ENCODE measurements around the gene RNH1. TPM values are rescaled to one million over a fixed set of nuclear protein-coding genes. Genes with fewer than 3 reads are reported as not detected.

RNH1 gene
- total RNA-seq, 1 experiment from 2014 or later = 59.4 TPM

GRCh38 chr11:516400-516799, 9.4 kb upstream of the RNH1 start:
- Histone ChIP-seq H3K4me2 (ENCODE audit: low read depth, low read length, poor library complexity, severe bottlenecking) (no peak overlapping the region), H3K79me2 (ENCODE audit: low read length) (no peaks in the 10 kb centered on the region), H3K27me3 (ENCODE audit: low read length) (no peaks in the 10 kb centered on the region), H3K4me3 (ENCODE audit: low read length) (no peak overlapping the region), H3K9me3 (ENCODE audit: low read length) (peaks cover 4% of the 10 kb centered on the region), H3K27ac (ENCODE audit: low read length) (no peak overlapping the region), H4K20me1 (ENCODE audit: insufficient read depth, low read depth, low read length) (no peaks in the 10 kb centered on the region), H3K36me3 (ENCODE audit: insufficient read depth, low read length) (no peaks in the 10 kb centered on the region), H3K9me2 (replicated peaks; ENCODE audit: insufficient read depth, low read length) (no peaks in the 10 kb centered on the region), H3K9ac (ENCODE audit: low read length) (no peak overlapping the region), H3K4me1 (ENCODE audit: low read length) (no peaks in the 10 kb centered on the region), H2AFZ (ENCODE audit: low read length) (no peak overlapping the region)
- no peak for DNase-seq

- Histone ChIP-seq H4K20me1 (ENCODE audit: insufficient read depth, low read depth, low read length) (no peaks in the 10 kb centered on the region), H3K9me2 (replicated peaks; ENCODE audit: insufficient read depth, low read length) (no peaks in the 10 kb centered on the region), H3K27ac (ENCODE audit: low read length) (no peak overlapping the region), H3K9me3 (ENCODE audit: low read length) (peaks cover 4% of the 10 kb centered on the region), H3K27me3 (ENCODE audit: low read length) (no peaks in the 10 kb centered on the region), H3K4me3 (ENCODE audit: low read length) (no peak overlapping the region), H3K4me1 (ENCODE audit: low read length) (no peaks in the 10 kb centered on the region), H3K36me3 (ENCODE audit: insufficient read depth, low read length) (no peaks in the 10 kb centered on the region), H3K9ac (ENCODE audit: low read length) (no peak overlapping the region), H2AFZ (ENCODE audit: low read length) (no peak overlapping the region), H3K4me2 (ENCODE audit: low read depth, low read length, poor library complexity, severe bottlenecking) (no peak overlapping the region), H3K79me2 (ENCODE audit: low read length) (no peaks in the 10 kb centered on the region)
- no peak for DNase-seq
Observed at GRCh38 chr11:515131-515530, 8.1 kb upstream of the RNH1 start.

GRCh38 chr11:514606-515005, 7.6 kb upstream of the RNH1 start:
- Histone ChIP-seq H3K36me3 (ENCODE audit: insufficient read depth, low read length) (no peaks in the 10 kb centered on the region), H3K27ac (ENCODE audit: low read length) (no peak overlapping the region), H3K4me2 (ENCODE audit: low read depth, low read length, poor library complexity, severe bottlenecking) (no peak overlapping the region), H3K27me3 (ENCODE audit: low read length) (no peaks in the 10 kb centered on the region), H3K9me2 (replicated peaks; ENCODE audit: insufficient read depth, low read length) (no peaks in the 10 kb centered on the region), H2AFZ (ENCODE audit: low read length) (no peak overlapping the region), H4K20me1 (ENCODE audit: insufficient read depth, low read depth, low read length) (no peaks in the 10 kb centered on the region), H3K9ac (ENCODE audit: low read length) (no peak overlapping the region), H3K4me1 (ENCODE audit: low read length) (no peaks in the 10 kb centered on the region), H3K9me3 (ENCODE audit: low read length) (peaks cover 4% of the 10 kb centered on the region), H3K4me3 (ENCODE audit: low read length) (no peak overlapping the region), H3K79me2 (ENCODE audit: low read length) (no peaks in the 10 kb centered on the region)
- DNase-seq = no peak

- no peak overlapping the region for H3K9ac ChIP-seq (ENCODE audit: low read length)
- H3K9me3 ChIP-seq (ENCODE audit: low read length) = peaks cover 4% of the 10 kb centered on the region
- no peak for DNase-seq
- H3K36me3 ChIP-seq (ENCODE audit: insufficient read depth, low read length) = no peaks in the 10 kb centered on the region
- H3K79me2 ChIP-seq (ENCODE audit: low read length) = no peaks in the 10 kb centered on the region
- H3K4me1 ChIP-seq (ENCODE audit: low read length) = no peaks in the 10 kb centered on the region
- no peak overlapping the region for H2AFZ ChIP-seq (ENCODE audit: low read length)
- H3K27ac ChIP-seq (ENCODE audit: low read length) = no peak overlapping the region
- no peaks in the 10 kb centered on the region for H4K20me1 ChIP-seq (ENCODE audit: insufficient read depth, low read depth, low read length)
- no peak overlapping the region for H3K4me3 ChIP-seq (ENCODE audit: low read length)
- H3K9me2 ChIP-seq (replicated peaks; ENCODE audit: insufficient read depth, low read length) = no peaks in the 10 kb centered on the region
- no peaks in the 10 kb centered on the region for H3K27me3 ChIP-seq (ENCODE audit: low read length)
- H3K4me2 ChIP-seq (ENCODE audit: low read depth, low read length, poor library complexity, severe bottlenecking) = no peak overlapping the region
Observed at GRCh38 chr11:512761-513595, 5.9 kb upstream of the RNH1 start.

- Histone ChIP-seq H3K4me2 (ENCODE audit: low read depth, low read length, poor library complexity, severe bottlenecking) (no peak overlapping the region), H3K9ac (ENCODE audit: low read length) (no peak overlapping the region), H3K4me1 (ENCODE audit: low read length) (peaks cover 26% of the 10 kb centered on the region), H3K9me2 (replicated peaks; ENCODE audit: insufficient read depth, low read length) (no peaks in the 10 kb centered on the region), H3K4me3 (ENCODE audit: low read length) (no peak overlapping the region), H4K20me1 (ENCODE audit: insufficient read depth, low read depth, low read length) (no peaks in the 10 kb centered on the region), H3K27ac (ENCODE audit: low read length) (no peak overlapping the region), H3K79me2 (ENCODE audit: low read length) (peaks cover 25% of the 10 kb centered on the region), H3K36me3 (ENCODE audit: insufficient read depth, low read length) (no peaks in the 10 kb centered on the region), H2AFZ (ENCODE audit: low read length) (no peak overlapping the region), H3K9me3 (ENCODE audit: low read length) (no peaks in the 10 kb centered on the region), H3K27me3 (ENCODE audit: low read length) (no peaks in the 10 kb centered on the region)
- no peak for DNase-seq
Observed at GRCh38 chr11:508956-509355, 1.9 kb upstream of the RNH1 start.

- Histone ChIP-seq H3K4me3 (ENCODE audit: low read length) (peak overlapping the region; percentile 38; the same call in 1 of the 2 replicates), H3K4me2 (ENCODE audit: low read depth, low read length, poor library complexity, severe bottlenecking) (peak overlapping the region; percentile 26), H3K27ac (ENCODE audit: low read length) (no peak overlapping the region), H3K79me2 (ENCODE audit: low read length) (peaks cover 32% of the 10 kb centered on the region), H2AFZ (ENCODE audit: low read length) (no peak overlapping the region), H3K36me3 (ENCODE audit: insufficient read depth, low read length) (no peaks in the 10 kb centered on the region), H3K9me2 (replicated peaks; ENCODE audit: insufficient read depth, low read length) (no peaks in the 10 kb centered on the region), H3K4me1 (ENCODE audit: low read length) (peaks cover 27% of the 10 kb centered on the region), H3K9me3 (ENCODE audit: low read length) (no peaks in the 10 kb centered on the region), H3K27me3 (ENCODE audit: low read length) (no peaks in the 10 kb centered on the region), H4K20me1 (ENCODE audit: insufficient read depth, low read depth, low read length) (no peaks in the 10 kb centered on the region), H3K9ac (ENCODE audit: low read length) (no peak overlapping the region)
- DNase-seq = no peak
Observed at GRCh38 chr11:507727-508515, 879 bp upstream of the RNH1 start.

GRCh38 chr11:506238-506994, 626 bp downstream of the RNH1 start:
- peak overlapping the region; percentile 99 for H3K4me3 ChIP-seq (ENCODE audit: low read length)
- H3K9me2 ChIP-seq (replicated peaks; ENCODE audit: insufficient read depth, low read length) = no peaks in the 10 kb centered on the region
- peak overlapping the region; percentile 99 for H3K4me2 ChIP-seq (ENCODE audit: low read depth, low read length, poor library complexity, severe bottlenecking)
- H3K27ac ChIP-seq (ENCODE audit: low read length) = peak overlapping the region; percentile 93
- no peaks in the 10 kb centered on the region for H3K9me3 ChIP-seq (ENCODE audit: low read length)
- no peaks in the 10 kb centered on the region for H4K20me1 ChIP-seq (ENCODE audit: insufficient read depth, low read depth, low read length)
- H3K27me3 ChIP-seq (ENCODE audit: low read length) = no peaks in the 10 kb centered on the region
- peak overlapping the region; percentile 90; the same call in 1 of the 2 replicates for H2AFZ ChIP-seq (ENCODE audit: low read length)
- DNase-seq = peak; percentile 99
- no peaks in the 10 kb centered on the region for H3K36me3 ChIP-seq (ENCODE audit: insufficient read depth, low read length)
- H3K9ac ChIP-seq (ENCODE audit: low read length) = peak overlapping the region; percentile 100
- H3K4me1 ChIP-seq (ENCODE audit: low read length) = peaks cover 27% of the 10 kb centered on the region
- H3K79me2 ChIP-seq (ENCODE audit: low read length) = peaks cover 37% of the 10 kb centered on the region

- Histone ChIP-seq H3K4me2 (ENCODE audit: low read depth, low read length, poor library complexity, severe bottlenecking) (peak overlapping the region; percentile 99), H3K36me3 (ENCODE audit: insufficient read depth, low read length) (no peaks in the 10 kb centered on the region), H3K9me2 (replicated peaks; ENCODE audit: insufficient read depth, low read length) (no peaks in the 10 kb centered on the region), H3K9me3 (ENCODE audit: low read length) (no peaks in the 10 kb centered on the region), H3K9ac (ENCODE audit: low read length) (peak overlapping the region; percentile 100), H2AFZ (ENCODE audit: low read length) (no peak overlapping the region), H4K20me1 (ENCODE audit: insufficient read depth, low read depth, low read length) (no peaks in the 10 kb centered on the region), H3K4me3 (ENCODE audit: low read length) (peak overlapping the region; percentile 99), H3K4me1 (ENCODE audit: low read length) (peaks cover 27% of the 10 kb centered on the region), H3K27me3 (ENCODE audit: low read length) (no peaks in the 10 kb centered on the region), H3K27ac (ENCODE audit: low read length) (peak overlapping the region; percentile 93; the same call in 1 of the 2 replicates), H3K79me2 (ENCODE audit: low read length) (peaks cover 37% of the 10 kb centered on the region)
- no peak for DNase-seq
Observed at GRCh38 chr11:504994-505344, 2.1 kb downstream of the RNH1 start.

All from Karpas-422 (cell line).